HepG2 (cell line): ENCODE data around the gene ELOVL7. TPM values are rescaled to one million over a fixed set of nuclear protein-coding genes. Genes with fewer than 3 reads are reported as not detected.

Source experiments
- ATAC-seq: fragments of 200-7000 bp; cut with Tn5 transposase; 3 replicates; pipeline ENCODE4 v1.9.1; 2020; ENCODE audit warnings: mild to moderate bottlenecking, moderate library complexity
- BruUV-seq: library from RNA; stranded (reverse); fragments of 400-500 nt; replicated peaks from 2 replicates; lab custom pipeline; 2021; lab: Mats Ljungman, UMichigan
- CTCF ChIA-PET: fragments of 300-600 bp; formaldehyde crosslinking; extraction: SDS; loops from one replicate; lab custom pipeline; 2021; ENCODE audit warnings: low total read pairs, inconsistent platforms, low intra/inter-chr PET ratio; lab: Yijun Ruan, JAX
- POLR2A ChIA-PET: fragments of 350-600 bp; sonication (Branson Sonifier 250); formaldehyde crosslinking; loops from one replicate; lab custom pipeline; 2020; ENCODE audit warnings: antibody characterized with exemption, inconsistent platforms; lab: Yijun Ruan, JAX
- DNase-seq: peaks from one replicate; pipeline ENCODE4 v3.0.0-alpha.2; 2015; ENCODE audit warnings: low spot score
- FAIRE-seq: peaks from 3 replicates; lab custom pipeline; 2011; peaks lifted over from hg19 to GRCh38; lab: Jason Lieb, UNC
- H2AFZ ChIP-seq: one replicate; pipeline ENCODE4 v1.6.1; 2011; ENCODE audit warnings: low read length, inconsistent platforms
- H3K27ac ChIP-seq: fragments of 300-600 bp; 3 replicates; pipeline ENCODE4 v1.8.0; 2011; ENCODE audit warnings: mixed run types, mild to moderate bottlenecking, mixed read lengths, low read length, inconsistent platforms; ENCODE audit not compliant: insufficient read depth; ENCODE audit errors: extremely low read length
- H3K27me3 ChIP-seq, 2 experiments: fragments of 200-600 bp in 1 of 2; 2 replicates in 1 of 2; 3 replicates in 1 of 2; pipeline versions ENCODE4 v1.6.0 to v1.8.0; 2011; ENCODE audit warnings: low read length in 2 of 2, mild to moderate bottlenecking in 2 of 2, moderate library complexity in 2 of 2, inconsistent platforms in 1 of 2; ENCODE audit not compliant: insufficient read depth in 2 of 2, control insufficient read depth in 1 of 2
- H3K36me3 ChIP-seq, 2 experiments: fragments of 200-600 bp in 1 of 2; replicated peaks in 1 of 2; 2 replicates in 1 of 2; 3 replicates in 1 of 2; pipeline versions ENCODE4 v1.5.1 to v1.8.0; 2011; ENCODE audit warnings: low read length in 2 of 2, inconsistent platforms in 1 of 2; ENCODE audit not compliant: insufficient read depth in 2 of 2, control insufficient read depth in 1 of 2
- H3K4me1 ChIP-seq: 2 replicates; pipeline ENCODE4 v1.5.1; 2012; ENCODE audit warnings: low read length, inconsistent platforms; ENCODE audit not compliant: insufficient read depth
- H3K4me2 ChIP-seq: 2 replicates; pipeline ENCODE4 v1.6.0; 2011; ENCODE audit warnings: low read depth, low read length, inconsistent platforms
- H3K4me3 ChIP-seq, 3 experiments: fragments of 200-600 bp in 1 of 3; sonication (generic), shearing (Covaris generic) in 1 of 3; replicated peaks in 1 of 3; 2 replicates each; pipeline ENCODE4 v1.5.1; 2011 to 2016; ENCODE audit warnings: low read length in 3 of 3, inconsistent platforms in 2 of 3, low read depth in 2 of 3, mild to moderate bottlenecking in 2 of 3, control low read depth in 1 of 3, mixed read lengths in 1 of 3; ENCODE audit not compliant: insufficient read depth in 1 of 3
- H3K79me2 ChIP-seq: one replicate; pipeline ENCODE4 v1.6.1; 2011; ENCODE audit warnings: low read length, inconsistent platforms; ENCODE audit not compliant: insufficient read depth
- H3K9ac ChIP-seq: 2 replicates; pipeline ENCODE4 v1.6.0; 2011; ENCODE audit warnings: mild to moderate bottlenecking, low read depth, low read length, inconsistent platforms; ENCODE audit not compliant: insufficient read depth
- H3K9me3 ChIP-seq: 2 replicates; pipeline ENCODE4 v1.5.1; 2012; ENCODE audit warnings: mild to moderate bottlenecking, low read length
- H4K20me1 ChIP-seq: 2 replicates; pipeline ENCODE4 v1.6.0; 2011; ENCODE audit warnings: inconsistent platforms, mild to moderate bottlenecking, low read length, moderate library complexity; ENCODE audit not compliant: insufficient read depth
- GABPB1 ChIP-seq: IDR thresholded peaks from 2 replicates; pipeline ENCODE4 v1.6.1; 2016; ENCODE audit warnings: mild to moderate bottlenecking, missing genetic modification reagents, moderate library complexity, missing compliant biosample characterization
- HNF1A ChIP-seq, 2 experiments: sonication (generic) in 1 of 2; formaldehyde crosslinking in 1 of 2; IDR thresholded peaks; 2 replicates each; pipeline versions ENCODE4 v1.4.0 to v1.6.1; 2016 to 2020; ENCODE audit warnings: borderline replicate concordance in 1 of 2, low read depth in 1 of 2, mild to moderate bottlenecking in 1 of 2, missing genetic modification reagents in 1 of 2
- LBX2 ChIP-seq: sonication (generic); formaldehyde crosslinking; IDR thresholded peaks from 2 replicates; pipeline ENCODE4 v1.5.0; 2020; ENCODE audit warnings: missing genetic modification reagents, mild to moderate bottlenecking, borderline replicate concordance
- PTBP1 ChIP-seq: fragments of 200-400 bp; formaldehyde crosslinking; IDR thresholded peaks from 2 replicates; pipeline ENCODE4 v1.6.1; 2018; ENCODE audit warnings: low read length, low read depth; ENCODE audit not compliant: poor library complexity, severe bottlenecking
- RELA ChIP-seq: sonication (generic); formaldehyde crosslinking; IDR thresholded peaks from 2 replicates; pipeline ENCODE4 v1.4.0; 2020; ENCODE audit warnings: missing genetic modification reagents
- RFX3 ChIP-seq: IDR thresholded peaks from 2 replicates; pipeline ENCODE4 v1.6.1; 2016; ENCODE audit warnings: missing biosample characterization, missing genetic modification reagents
- THYN1 ChIP-seq: sonication (generic); formaldehyde crosslinking; IDR thresholded peaks from 2 replicates; pipeline ENCODE4 v1.8.1; 2023; ENCODE audit warnings: low read depth, mild to moderate bottlenecking, moderate library complexity, missing genetic modification reagents, borderline replicate concordance
- ZNF607 ChIP-seq: sonication (generic); formaldehyde crosslinking; IDR thresholded peaks from 2 replicates; pipeline ENCODE4 v1.5.1; 2020; ENCODE audit warnings: missing genetic modification reagents, mild to moderate bottlenecking, borderline replicate concordance
- WGBS: methylation state at CpG from one replicate; pipeline ENCODE4 v1.1.6; 2017; ENCODE audit warnings: low lambda C conversion rate; 5-methylcytosine and 5-hydroxymethylcytosine counted together
- in situ Hi-C: cut with HindIII; loops from 2 replicates; pipeline ENCODE4 v1.10.0; 2017; ENCODE audit warnings: low pct_unique_long_range_greater_than_20kb; ENCODE audit not compliant: extremely low pct_ligation_motif_present
- intact Hi-C: fragments of 100-400 bp; cut with micrococcal nuclease; formaldehyde crosslinking; loops from one replicate; pipeline ENCODE4 v1.10.0; 2022; ENCODE audit not compliant: unreplicated experiment
- polyA plus RNA-seq, 8 experiments: library from polyadenylated mRNA; depleted of rRNA in 3 of 8; stranded (reverse) in 7 of 8; unstranded in 1 of 8; fragments of >200 nt; fragmentation: Illumina TruSeq in 4 of 8; extraction: Trizol in 4 of 8; gene quantifications; 2 replicates each; pipeline versions ENCODE4 v1.2.1 to v1.2.3, GENCODE V29; 2011 to 2016; ENCODE audit warnings: low read depth in 4 of 8, missing spikeins in 1 of 8, mixed read lengths in 1 of 8; ENCODE audit not compliant: insufficient read depth in 1 of 8
- total RNA-seq, 5 experiments: library from RNA; depleted of rRNA; stranded (reverse); fragments of >200 nt; fragmentation: Illumina TruSeq; extraction: Trizol; gene quantifications; 2 replicates each; pipeline ENCODE4 v1.2.3, GENCODE V29; 2016; ENCODE audit warnings: low read depth in 1 of 5

ELOVL7 gene
- total and polyA plus RNA-seq, 2 of the 13 experiments (the other 11 are each of a cell fraction or from before 2014, with no cell fraction given), result 4.5 to 7.3 TPM

- H2AFZ ChIP-seq, result no peak overlapping the region
- in situ Hi-C loops (no loop called here), intact Hi-C loops (no loop called here)
- ATAC-seq (no peak), FAIRE-seq (no peak), DNase-seq (no peak)
- TF ChIP-seq ZNF607 (CRISPR knock-in tag), result no peak
- no peak for TF ChIP-seq RFX3 (CRISPR knock-in tag)
- TF ChIP-seq RELA (CRISPR knock-in tag), result no peak
- TF ChIP-seq GABPB1 (CRISPR knock-in tag), result no peak
- no peak for TF ChIP-seq LBX2 (CRISPR knock-in tag)
- TF ChIP-seq THYN1 (CRISPR knock-in tag), result no peak
- H3K4me3 ChIP-seq, result no peak overlapping the region
- H4K20me1 ChIP-seq, result no peaks in the 10 kb centered on the region
- no peaks in the 10 kb centered on the region for H3K9me3 ChIP-seq
- ChIA-PET CTCF (no interaction called here), POLR2A (no interaction called here)
- no peak overlapping the region for H3K4me2 ChIP-seq
- H3K27ac ChIP-seq, result no peak overlapping the region
- H3K27me3 ChIP-seq, result no peaks in the 10 kb centered on the region
- no peaks in the 10 kb centered on the region for H3K4me1 ChIP-seq
- no peaks in the 10 kb centered on the region for H3K36me3 ChIP-seq
- no peak overlapping the region for H3K9ac ChIP-seq
- BruUV-seq, result no TSS peak
- no peaks in the 10 kb centered on the region for H3K79me2 ChIP-seq
- WGBS, result 61% methylated on average over 2 of the region's 2 CpGs
Observed at GRCh38 chr5:60792438-60792837, 51.6 kb downstream of the ELOVL7 start.

- no TSS peak for BruUV-seq
Observed at GRCh38 chr5:60789551-60789950, 54.5 kb downstream of the ELOVL7 start.

More at GRCh38 chr5:60789551-60789950, 54.5 kb downstream of the ELOVL7 start:
- ATAC-seq (no peak), DNase-seq (no peak), FAIRE-seq (no peak)
- 78% methylated on average over 3 of the region's 3 CpGs for WGBS
- H3K27me3 ChIP-seq, result no peaks in the 10 kb centered on the region
- in situ Hi-C loops, result no loop called here
- H3K9ac ChIP-seq, result no peak overlapping the region
- no peaks in the 10 kb centered on the region for H3K9me3 ChIP-seq
- H3K4me2 ChIP-seq, result no peak overlapping the region
- no peak overlapping the region for H2AFZ ChIP-seq
- no peaks in the 10 kb centered on the region for H3K4me1 ChIP-seq
- TF ChIP-seq HNF1A (IDR thresholded peaks at IDR 0.05; ENCODE audit: low read depth), result no peak
- TF ChIP-seq HNF1A (CRISPR knock-in tag; IDR thresholded peaks at IDR 0.05; ENCODE audit: borderline replicate concordance), result no peak
- TF ChIP-seq PTBP1, result no peak
- no peaks in the 10 kb centered on the region for H3K36me3 ChIP-seq
- H3K79me2 ChIP-seq, result no peaks in the 10 kb centered on the region
- POLR2A ChIA-PET, result no interaction called here
- H3K27ac ChIP-seq, result no peak overlapping the region
- intact Hi-C loops, result no loop called here
- H3K4me3 ChIP-seq, result no peak overlapping the region
- H4K20me1 ChIP-seq, result no peaks in the 10 kb centered on the region
- CTCF ChIA-PET, result no interaction called here
